Small intestine (tissue), 16 donors: Measurements from ENCODE around the gene CHAD. TPM values are rescaled to one million over a fixed set of nuclear protein-coding genes. Genes with fewer than 3 reads are reported as not detected.

ENCODE experiments used
- DNase-seq, 2 donors: peaks; one replicate each; pipeline versions ENCODE4 v3.0.0 to v3.0.0-alpha.2; 2013
- FAIRE-seq: peaks from 2 replicates; lab custom pipeline; 2012; peaks lifted over from hg19 to GRCh38; lab: Jason Lieb, UNC
- H3K27ac ChIP-seq, 3 donors: one replicate each; pipeline ENCODE4 v1.5.1; 2013; ENCODE audit warnings: low read length in 2 of 3, mild to moderate bottlenecking in 2 of 3, control low read depth in 1 of 3, inconsistent platforms in 1 of 3, low read depth in 1 of 3, moderate library complexity in 1 of 3
- H3K27me3 ChIP-seq, 3 donors: one replicate each; pipeline ENCODE4 v1.6.1; 2013; ENCODE audit warnings: low read length in 3 of 3, inconsistent platforms in 1 of 3; ENCODE audit not compliant: control insufficient read depth in 3 of 3, insufficient read depth in 3 of 3
- H3K36me3 ChIP-seq, 3 donors: one replicate each; pipeline ENCODE4 v1.6.1; 2013; ENCODE audit warnings: low read length in 3 of 3, inconsistent platforms in 1 of 3, low read depth in 1 of 3, mild to moderate bottlenecking in 1 of 3, moderate library complexity in 1 of 3; ENCODE audit not compliant: control insufficient read depth in 3 of 3, insufficient read depth in 2 of 3
- H3K4me1 ChIP-seq, 3 donors: one replicate each; pipeline ENCODE4 v1.6.1; 2013; ENCODE audit warnings: low read length in 2 of 3, inconsistent platforms in 1 of 3, low read depth in 1 of 3, mild to moderate bottlenecking in 1 of 3, moderate library complexity in 1 of 3; ENCODE audit not compliant: control insufficient read depth in 3 of 3, insufficient read depth in 2 of 3
- H3K4me3 ChIP-seq, 3 donors: one replicate each; pipeline ENCODE4 v1.5.1; 2013; ENCODE audit warnings: low read length in 3 of 3, control low read depth in 1 of 3, inconsistent platforms in 1 of 3, low read depth in 1 of 3, mild to moderate bottlenecking in 1 of 3, moderate library complexity in 1 of 3
- H3K9me3 ChIP-seq, 2 donors: one replicate each; pipeline ENCODE4 v1.6.1; 2013; ENCODE audit warnings: low read depth in 1 of 2, low read length in 1 of 2; ENCODE audit not compliant: control insufficient read depth in 2 of 2, insufficient read depth in 1 of 2
- WGBS, 3 donors: extraction: QIAGEN DNeasy Blood & Tissue Kit; methylation state at CpG; one replicate each; pipeline ENCODE4 v1.1.7; 2013; 5-methylcytosine and 5-hydroxymethylcytosine counted together
- long read RNA-seq, 10 donors: transcript quantifications; one replicate each; lab custom pipeline, GENCODE V29; 2026
- polyA plus RNA-seq, 4 donors: library from polyadenylated mRNA; stranded (reverse) in 3 of 4; unstranded in 1 of 4; fragments of 200-250 nt in 3 of 4; fragments of 120-200 nt in 1 of 4; gene quantifications; one replicate each; pipeline versions ENCODE4 v1.2.1 to v1.2.3, GENCODE V29; 2013
- donor health status: healthy with polysubstance abuse.
- donor health status: control.
- donor health status: control.
- donor health status: Bipolar disorder and iron deficiency.
- donor health status: healthy.

Gene CHAD
- polyA plus RNA-seq, result 10 to 100 TPM in 1 of 4 donors, 1 to 10 TPM in 2, under 1 TPM in 1; 0.87 to 13.4 (median 5.8) TPM
- long read RNA-seq, donor 1, result 0 reads
- long read RNA-seq, donor 2, result 0 reads
- long read RNA-seq, donor 3, partial matches to known transcripts, result 0 of 1 reads
- long read RNA-seq, donor 3, other reads (novel, unspliced or antisense), result 0 of 1 reads
- long read RNA-seq, donor 4, result 0 reads
- long read RNA-seq, donor 5, result 0 reads
- long read RNA-seq, donor 6, result 0 reads
- long read RNA-seq, donor 7, result 0 reads
- long read RNA-seq, donor 8, result 0 reads
- long read RNA-seq, donor 9, result 0 reads
- long read RNA-seq, donor 10, partial matches to known transcripts, result 0 of 1 reads
- long read RNA-seq, donor 10, other reads (novel, unspliced or antisense), result 0 of 1 reads

GRCh38 chr17:50468304-50469207 is at the start of gene CHAD:
Gene CHAD (minus strand): TSS chr17:50468880. CDS start chr17:50468813, 67 bp downstream.
- FAIRE-seq, result no peak
- DNase-seq, result peak in 1 of 2 donors; percentile 46
- Histone ChIP-seq H3K27ac (no peak within 1 kb of the TSS), H3K9me3 (no peaks in the 10 kb centered on the region), H3K4me1 (peaks cover 2 to 13% (median 3%) of the 10 kb centered on the region in 3 donors), H3K4me3 (peak within 1 kb of the TSS in 2 of 3 donors; percentile 15 to 32), H3K27me3 (peaks cover 0 to 20% (median 0%) of the 10 kb centered on the region in 3 donors), H3K36me3 (peaks cover 0 to 62% (median 4%) of the 10 kb centered on the region in 3 donors)
- 33 to 46% (median 44%) methylated on average over 59 to 71 of the region's 71 CpGs for WGBS, 3 donors

GRCh38 chr17:50517504-50518383 is 49.1 kb upstream of the CHAD start:
- FAIRE-seq (no peak), DNase-seq (no peak)
- H3K9me3 ChIP-seq, result no peaks in the 10 kb centered on the region
- H3K4me3 ChIP-seq, result no peak overlapping the region
- peak overlapping the region in 1 of 3 donors; percentile 6 for H3K27ac ChIP-seq
- H3K36me3 ChIP-seq, result no peaks in the 10 kb centered on the region
- peaks cover 0 to 4% (median 3%) of the 10 kb centered on the region in 3 donors for H3K4me1 ChIP-seq
- WGBS, 3 donors, result 67 to 76% (median 75%) methylated on average over 8 of the region's 8 CpGs
- H3K27me3 ChIP-seq, result no peaks in the 10 kb centered on the region

- no peak overlapping the region for H3K4me3 ChIP-seq
- no peaks in the 10 kb centered on the region for H3K9me3 ChIP-seq
- no peak for DNase-seq
- H3K36me3 ChIP-seq, result no peaks in the 10 kb centered on the region
- WGBS, 3 donors, result 84 to 95% (median 85%) methylated on average over 4 of the region's 4 CpGs
- no peak overlapping the region for H3K27ac ChIP-seq
- no peaks in the 10 kb centered on the region for H3K27me3 ChIP-seq
- FAIRE-seq, result no peak
- H3K4me1 ChIP-seq, result peaks cover 0 to 7% (median 4%) of the 10 kb centered on the region in 3 donors
These were observed 48.3 kb upstream of the CHAD start for GRCh38 chr17:50517011-50517410.

GRCh38 chr17:50514936-50515702 is 46.4 kb upstream of the CHAD start:
- FAIRE-seq (no peak), DNase-seq (peak in 1 of 2 donors; percentile 64)
- no peak overlapping the region for H3K4me3 ChIP-seq
- H3K36me3 ChIP-seq, result no peaks in the 10 kb centered on the region
- H3K27ac ChIP-seq, result no peak overlapping the region
- peaks cover 0 to 14% (median 5%) of the 10 kb centered on the region in 3 donors for H3K4me1 ChIP-seq
- H3K27me3 ChIP-seq, result no peaks in the 10 kb centered on the region
- H3K9me3 ChIP-seq, result no peaks in the 10 kb centered on the region
- WGBS, 3 donors, result 73 to 92% (median 81%) methylated on average over 6 of the region's 6 CpGs

GRCh38 chr17:50514388-50514787 is 45.7 kb upstream of the CHAD start:
- no peaks in the 10 kb centered on the region for H3K9me3 ChIP-seq
- DNase-seq (no peak), FAIRE-seq (no peak)
- H3K4me1 ChIP-seq, result peaks cover 0 to 14% (median 5%) of the 10 kb centered on the region in 3 donors
- no peak overlapping the region for H3K4me3 ChIP-seq
- no peak overlapping the region for H3K27ac ChIP-seq
- no peaks in the 10 kb centered on the region for H3K27me3 ChIP-seq
- H3K36me3 ChIP-seq, result no peaks in the 10 kb centered on the region
- WGBS, 3 donors, result 42 to 60% (median 55%) methylated on average over 3 of the region's 3 CpGs

- Histone ChIP-seq H3K36me3 (peaks cover 0 to 2% (median 0%) of the 10 kb centered on the region in 3 donors), H3K27me3 (no peaks in the 10 kb centered on the region), H3K9me3 (no peaks in the 10 kb centered on the region), H3K4me3 (no peak overlapping the region), H3K4me1 (peaks cover 0 to 20% (median 7%) of the 10 kb centered on the region in 3 donors), H3K27ac (no peak overlapping the region)
- FAIRE-seq (no peak), DNase-seq (no peak)
- 48 to 68% (median 62%) methylated on average over 4 of the region's 4 CpGs for WGBS, 3 donors
These were observed 44.8 kb upstream of the CHAD start for GRCh38 chr17:50513495-50513894.

- H3K27ac ChIP-seq, result peak overlapping the region in 1 of 3 donors; percentile 13
- H3K4me3 ChIP-seq, result no peak overlapping the region
- peaks cover under 1 to 26% (median 7%) of the 10 kb centered on the region in 3 donors for H3K4me1 ChIP-seq
- no peaks in the 10 kb centered on the region for H3K9me3 ChIP-seq
- H3K36me3 ChIP-seq, result peaks cover 0 to 2% (median 0%) of the 10 kb centered on the region in 3 donors
- DNase-seq (peak in 1 of 2 donors; percentile 52), FAIRE-seq (no peak)
- H3K27me3 ChIP-seq, result no peaks in the 10 kb centered on the region
- WGBS, 3 donors, result 27 to 36% (median 33%) methylated on average over 3 of the region's 3 CpGs
These were observed 42.4 kb upstream of the CHAD start for GRCh38 chr17:50511058-50511457.
